ENCODE measurements around the gene SNTG2. TPM values are rescaled to one million over a fixed set of nuclear protein-coding genes. Genes with fewer than 3 reads are reported as not detected.

Gene SNTG2
- total and polyA plus RNA-seq, 7 donors: 0.26 to 1.7 (median 0.73) TPM; not detected in 2

- intact Hi-C loops (cut with DNase I): no loop called here
- Histone ChIP-seq H3K27ac (no peak overlapping the region), H3K36me3 (ENCODE audit: insufficient read depth in 1 of 2, low read depth in 1 of 2) (no peaks in the 10 kb centered on the region), H3K4me1 (no peaks in the 10 kb centered on the region), H3K4me3 (no peak overlapping the region), H3K27me3 (ENCODE audit: insufficient read depth in 3 of 3, low read length in 2 of 3) (peaks cover 0 to 3% (median 0%) of the 10 kb centered on the region in 3 donors), H3K9me3 (no peaks in the 10 kb centered on the region)
- TF ChIP-seq, protein P1, sequence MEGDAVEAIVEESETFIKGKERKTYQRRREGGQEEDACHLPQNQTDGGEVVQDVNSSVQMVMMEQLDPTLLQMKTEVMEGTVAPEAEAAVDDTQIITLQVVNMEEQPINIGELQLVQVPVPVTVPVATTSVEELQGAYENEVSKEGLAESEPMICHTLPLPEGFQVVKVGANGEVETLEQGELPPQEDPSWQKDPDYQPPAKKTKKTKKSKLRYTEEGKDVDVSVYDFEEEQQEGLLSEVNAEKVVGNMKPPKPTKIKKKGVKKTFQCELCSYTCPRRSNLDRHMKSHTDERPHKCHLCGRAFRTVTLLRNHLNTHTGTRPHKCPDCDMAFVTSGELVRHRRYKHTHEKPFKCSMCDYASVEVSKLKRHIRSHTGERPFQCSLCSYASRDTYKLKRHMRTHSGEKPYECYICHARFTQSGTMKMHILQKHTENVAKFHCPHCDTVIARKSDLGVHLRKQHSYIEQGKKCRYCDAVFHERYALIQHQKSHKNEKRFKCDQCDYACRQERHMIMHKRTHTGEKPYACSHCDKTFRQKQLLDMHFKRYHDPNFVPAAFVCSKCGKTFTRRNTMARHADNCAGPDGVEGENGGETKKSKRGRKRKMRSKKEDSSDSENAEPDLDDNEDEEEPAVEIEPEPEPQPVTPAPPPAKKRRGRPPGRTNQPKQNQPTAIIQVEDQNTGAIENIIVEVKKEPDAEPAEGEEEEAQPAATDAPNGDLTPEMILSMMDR (IDR thresholded peaks at IDR 0.05): no peak
- ATAC-seq: no peak
- DNase-seq: no peak
- 79 to 82% (median 79%) methylated on average over 21 of the region's 21 CpGs for WGBS, 3 donors
Measured at GRCh38 chr2:938181-939005, 12.3 kb upstream of the SNTG2 start.

- TF ChIP-seq, protein P1 (IDR thresholded peaks at IDR 0.05): no peak
- no peaks in the 10 kb centered on the region for H3K36me3 ChIP-seq (ENCODE audit: insufficient read depth in 1 of 2, low read depth in 1 of 2)
- WGBS, 3 donors: 73 to 76% (median 75%) methylated on average over 8 of the region's 8 CpGs
- intact Hi-C loops (cut with DNase I): no loop called here
- no peaks in the 10 kb centered on the region for H3K9me3 ChIP-seq
- H3K4me1 ChIP-seq: no peaks in the 10 kb centered on the region
- ATAC-seq (no peak), DNase-seq (no peak)
- H3K4me3 ChIP-seq: no peak overlapping the region
- no peak overlapping the region for H3K27ac ChIP-seq
- peaks cover 0 to 3% (median 0%) of the 10 kb centered on the region in 3 donors for H3K27me3 ChIP-seq (ENCODE audit: insufficient read depth in 3 of 3, low read length in 2 of 3)
Measured at GRCh38 chr2:939936-940601, 10.6 kb upstream of the SNTG2 start.

GRCh38 chr2:941871-942270 lies 8.8 kb upstream of the SNTG2 start:
- Histone ChIP-seq H3K4me1 (no peaks in the 10 kb centered on the region), H3K4me3 (no peak overlapping the region), H3K36me3 (ENCODE audit: insufficient read depth in 1 of 2, low read depth in 1 of 2) (no peaks in the 10 kb centered on the region), H3K9me3 (no peaks in the 10 kb centered on the region), H3K27me3 (ENCODE audit: insufficient read depth in 3 of 3, low read length in 2 of 3) (peaks cover 0 to 8% (median 0%) of the 10 kb centered on the region in 3 donors), H3K27ac (no peak overlapping the region)
- no peak for DNase-seq
- WGBS, 3 donors: 25 to 30% (median 29%) methylated on average over 14 of the region's 14 CpGs
- TF ChIP-seq, protein P1 (IDR thresholded peaks at IDR 0.05): no peak
- no peak for ATAC-seq
- intact Hi-C loops (cut with DNase I): no loop called here

- H3K27ac ChIP-seq: no peak overlapping the region
- H3K4me3 ChIP-seq: no peak overlapping the region
- no peaks in the 10 kb centered on the region for H3K36me3 ChIP-seq (ENCODE audit: insufficient read depth in 1 of 2, low read depth in 1 of 2)
- no peak for ATAC-seq
- peaks cover 0 to 17% (median under 1%) of the 10 kb centered on the region in 3 donors for H3K27me3 ChIP-seq (ENCODE audit: insufficient read depth in 3 of 3, low read length in 2 of 3)
- H3K9me3 ChIP-seq: no peaks in the 10 kb centered on the region
- TF ChIP-seq, protein P1 (IDR thresholded peaks at IDR 0.05): no peak
- H3K4me1 ChIP-seq: no peaks in the 10 kb centered on the region
- intact Hi-C loops (cut with DNase I): no loop called here
- 81 to 83% (median 82%) methylated on average over 10 of the region's 10 CpGs for whole genome bisulfite sequencing, 3 donors
- DNase-seq: no peak
Measured at GRCh38 chr2:942775-943460, 7.7 kb upstream of the SNTG2 start.
